Activated CD8-positive, alpha-beta T cell treated with anti-CD3 and anti-CD28 coated beads for 36 hours (primary cell): ENCODE measurements around the gene TGFBR1. TPM values are rescaled to one million over a fixed set of nuclear protein-coding genes. Genes with fewer than 3 reads are reported as not detected.

Source experiments
- ATAC-seq: fragments of 200-7000 bp; cut with Tn5 transposase; one replicate; pipeline ENCODE4 v1.10.0; 2021; ENCODE audit warnings: mild to moderate bottlenecking, moderate library complexity
- CTCF ChIA-PET: fragments of 350-600 bp; sonication (Branson Sonifier 250); formaldehyde crosslinking; loops from one replicate; lab custom pipeline; 2021; ENCODE audit warnings: antibody characterized with exemption; lab: Charles Lee
- POLR2A ChIA-PET: fragments of 350-600 bp; sonication (Branson Sonifier 250); formaldehyde crosslinking; loops from one replicate; lab custom pipeline; 2021; ENCODE audit warnings: antibody characterized with exemption; lab: Charles Lee
- DNase-seq: peaks from one replicate; pipeline ENCODE4 v3.0.0-alpha.2; 2020
- H3K27ac Mint-ChIP-seq: one replicate; pipeline ENCODE4 v1.8.0; 2021; ENCODE audit warnings: mild to moderate bottlenecking, mixed read lengths
- H3K27me3 Mint-ChIP-seq: one replicate; pipeline ENCODE4 v1.8.0; 2021; ENCODE audit warnings: mixed read lengths
- H3K36me3 Mint-ChIP-seq: one replicate; pipeline ENCODE4 v1.8.0; 2021; ENCODE audit warnings: low read depth, mixed read lengths
- H3K4me1 Mint-ChIP-seq: one replicate; pipeline ENCODE4 v1.8.0; 2021; ENCODE audit warnings: low read depth, mixed read lengths
- H3K4me3 Mint-ChIP-seq: one replicate; pipeline ENCODE4 v1.8.0; 2021; ENCODE audit warnings: mild to moderate bottlenecking, moderate library complexity, mixed read lengths
- H3K9me3 Mint-ChIP-seq: one replicate; pipeline ENCODE4 v1.8.0; 2021; ENCODE audit warnings: mixed read lengths
- intact Hi-C: fragments of 100-400 bp; cut with micrococcal nuclease; formaldehyde crosslinking; loops from one replicate; pipeline ENCODE4 v1.10.0; 2022
- total RNA-seq, 2 experiments: library from RNA; stranded (reverse); gene quantifications; one replicate each; pipeline ENCODE4 v1.2.3, GENCODE V29; 2021
- TF ChIP-seq, protein P1 (sequence below): fragments of 200-600 bp; IDR thresholded peaks from one replicate; pipeline ENCODE4 v1.8.0; 2022; ENCODE audit warnings: antibody characterized with exemption, mild to moderate bottlenecking

The TGFBR1 gene
- total RNA-seq, 2 experiments from 2014 or later = 34.3 to 36.5 TPM

DNA sequence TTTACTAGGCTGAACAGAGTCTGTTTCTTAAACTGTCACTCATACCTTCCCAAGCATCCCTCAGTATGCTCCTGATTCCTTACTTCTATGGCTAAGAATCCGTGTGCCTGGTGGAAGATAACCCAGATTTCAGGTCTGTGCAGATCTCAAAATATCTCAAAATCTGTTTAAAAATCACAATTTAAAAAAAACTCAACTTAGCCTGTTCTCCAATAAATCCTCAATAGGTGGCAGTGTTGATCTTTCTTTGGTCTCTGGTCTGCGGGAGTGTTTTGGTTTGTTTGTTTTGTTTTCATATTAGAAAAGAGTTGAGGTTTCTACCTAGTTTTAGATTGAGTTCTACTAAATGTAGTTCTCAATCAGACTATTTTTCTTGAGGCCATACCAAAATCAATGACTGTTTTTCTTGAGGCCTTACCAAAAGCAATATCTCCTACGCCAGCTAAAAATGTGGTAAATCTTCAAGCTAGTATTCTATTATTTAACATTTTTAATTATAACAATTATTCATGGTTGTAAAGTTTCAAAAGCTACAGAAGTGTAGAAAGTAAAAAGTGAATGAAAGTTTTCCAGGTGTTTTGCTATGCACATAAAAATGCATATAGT, 57.9 kb downstream of the TGFBR1 start:
- ChIA-PET POLR2A (no interaction called here), CTCF (interaction anchor here (0.6 to 4.6 kb wide), 32 partner anchors 9 to 1515 kb away, joined by 3 to 76 read pairs (median 3); partner anchors contain the start of genes ALG2 and SEC61B)
- H3K9me3 Mint-ChIP-seq = no peaks in the 10 kb centered on the region
- intact Hi-C loops = no loop called here
- peaks cover 42% of the 10 kb centered on the region for H3K4me1 Mint-ChIP-seq
- no peak overlapping the region for H3K4me3 Mint-ChIP-seq
- no peaks in the 10 kb centered on the region for H3K36me3 Mint-ChIP-seq
- ATAC-seq (peak; percentile 41), DNase-seq (peak; percentile 25)
- TF ChIP-seq, protein P1, sequence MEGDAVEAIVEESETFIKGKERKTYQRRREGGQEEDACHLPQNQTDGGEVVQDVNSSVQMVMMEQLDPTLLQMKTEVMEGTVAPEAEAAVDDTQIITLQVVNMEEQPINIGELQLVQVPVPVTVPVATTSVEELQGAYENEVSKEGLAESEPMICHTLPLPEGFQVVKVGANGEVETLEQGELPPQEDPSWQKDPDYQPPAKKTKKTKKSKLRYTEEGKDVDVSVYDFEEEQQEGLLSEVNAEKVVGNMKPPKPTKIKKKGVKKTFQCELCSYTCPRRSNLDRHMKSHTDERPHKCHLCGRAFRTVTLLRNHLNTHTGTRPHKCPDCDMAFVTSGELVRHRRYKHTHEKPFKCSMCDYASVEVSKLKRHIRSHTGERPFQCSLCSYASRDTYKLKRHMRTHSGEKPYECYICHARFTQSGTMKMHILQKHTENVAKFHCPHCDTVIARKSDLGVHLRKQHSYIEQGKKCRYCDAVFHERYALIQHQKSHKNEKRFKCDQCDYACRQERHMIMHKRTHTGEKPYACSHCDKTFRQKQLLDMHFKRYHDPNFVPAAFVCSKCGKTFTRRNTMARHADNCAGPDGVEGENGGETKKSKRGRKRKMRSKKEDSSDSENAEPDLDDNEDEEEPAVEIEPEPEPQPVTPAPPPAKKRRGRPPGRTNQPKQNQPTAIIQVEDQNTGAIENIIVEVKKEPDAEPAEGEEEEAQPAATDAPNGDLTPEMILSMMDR = peak; percentile 88
- peaks cover 1% of the 10 kb centered on the region for H3K27me3 Mint-ChIP-seq
- H3K27ac Mint-ChIP-seq = no peak overlapping the region

DNA sequence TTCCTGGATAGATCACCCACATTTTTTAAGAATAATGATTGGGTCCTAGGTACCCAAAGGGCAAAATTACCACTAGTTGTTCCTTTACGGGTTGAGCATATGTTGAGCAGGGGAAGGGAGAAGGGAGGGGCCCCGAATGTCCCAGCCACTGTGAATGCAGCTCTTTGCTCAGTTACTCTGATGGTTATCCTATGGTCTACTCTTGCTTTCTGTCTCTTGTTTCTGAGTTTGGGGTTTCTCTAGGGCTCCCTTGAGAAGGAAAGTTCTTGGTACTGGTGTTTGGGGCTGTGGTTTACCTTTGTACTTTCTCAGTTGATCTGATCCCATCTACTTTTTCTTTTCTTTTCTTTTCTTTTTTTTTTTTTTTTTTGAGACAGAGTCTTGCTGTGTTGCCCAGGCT, 61.2 kb downstream of the TGFBR1 start:
- Mint-ChIP-seq H3K9me3 (no peaks in the 10 kb centered on the region), H3K4me3 (no peak overlapping the region), H3K27me3 (no peaks in the 10 kb centered on the region), H3K27ac (peak overlapping the region; percentile 74), H3K4me1 (peaks cover 44% of the 10 kb centered on the region), H3K36me3 (no peaks in the 10 kb centered on the region)
- ChIA-PET CTCF (interaction anchor here (1.6 to 4.6 kb wide), 7 partner anchors 9 to 100 kb away, joined by 4 to 76 read pairs (median 6); no protein-coding TSS in a partner anchor), POLR2A (interaction anchor here (0.6 to 1.2 kb wide), 2 partner anchors 13 to 17 kb away, joined by 4 read pairs; no protein-coding TSS in a partner anchor)
- intact Hi-C loops = no loop called here
- DNase-seq (peak; percentile 32), ATAC-seq (peak; percentile 64)
- TF ChIP-seq, protein P1 = no peak

DNA sequence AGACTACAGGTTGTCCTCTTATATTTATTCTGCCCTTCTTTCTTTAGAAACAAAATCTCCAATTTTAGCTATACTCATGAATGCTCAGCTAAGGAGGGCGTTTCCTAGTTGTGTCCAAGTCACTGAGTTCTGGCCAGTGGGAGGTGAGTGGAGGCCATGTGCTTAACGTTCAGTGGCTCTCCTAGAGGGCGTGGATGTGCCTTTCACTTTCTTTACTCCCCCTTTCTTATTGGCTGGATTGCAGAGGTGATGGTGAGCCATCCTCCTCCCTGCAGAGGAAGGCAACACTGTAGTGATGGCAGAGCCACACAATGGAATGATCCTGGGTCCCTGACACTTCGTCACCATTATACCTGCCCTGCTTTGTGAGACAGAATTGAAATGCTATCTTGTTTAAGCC, 62.2 kb downstream of the TGFBR1 start:
- peaks cover 47% of the 10 kb centered on the region for H3K4me1 Mint-ChIP-seq
- no peaks in the 10 kb centered on the region for H3K27me3 Mint-ChIP-seq
- TF ChIP-seq, protein P1 = no peak
- peak; percentile 72 for ATAC-seq
- no peaks in the 10 kb centered on the region for H3K9me3 Mint-ChIP-seq
- H3K4me3 Mint-ChIP-seq = no peak overlapping the region
- peak; percentile 34 for DNase-seq
- CTCF ChIA-PET = interaction anchor here (1.3 to 4.6 kb wide), 7 partner anchors 10 to 169 kb away, joined by 4 to 76 read pairs (median 5); no protein-coding TSS in a partner anchor
- no peaks in the 10 kb centered on the region for H3K36me3 Mint-ChIP-seq
- intact Hi-C loops = no loop called here
- H3K27ac Mint-ChIP-seq = no peak overlapping the region
- POLR2A ChIA-PET = interaction anchor here (1.3 kb wide), 1 partner anchor 55 kb away, joined by 5 read pairs; the partner anchor contains the start of genes ALG2 and SEC61B

DNA sequence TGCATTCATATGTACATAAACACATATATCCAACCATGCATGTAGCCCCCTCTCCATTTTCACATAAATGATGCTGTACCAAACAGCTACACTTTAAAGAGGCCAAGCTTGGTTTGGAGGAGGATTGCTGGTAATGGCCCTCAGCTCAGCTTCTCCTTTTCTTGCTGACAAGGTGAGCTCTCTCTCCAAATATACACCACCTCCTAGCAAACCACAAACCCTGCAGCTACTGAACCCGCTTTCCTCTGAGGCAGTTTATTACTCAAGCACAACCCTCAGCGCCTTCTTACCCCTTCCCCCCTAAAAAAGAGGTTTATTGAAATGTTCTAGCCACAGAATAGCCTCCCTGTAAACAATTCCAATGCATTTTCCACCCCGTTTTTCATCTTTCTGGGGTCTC, 62.8 kb downstream of the TGFBR1 start:
- H3K4me1 Mint-ChIP-seq = peaks cover 44% of the 10 kb centered on the region
- H3K36me3 Mint-ChIP-seq = no peaks in the 10 kb centered on the region
- peak; percentile 26 for DNase-seq
- no peak overlapping the region for H3K27ac Mint-ChIP-seq
- no peaks in the 10 kb centered on the region for H3K27me3 Mint-ChIP-seq
- H3K4me3 Mint-ChIP-seq = no peak overlapping the region
- TF ChIP-seq, protein P1 = no peak
- no peaks in the 10 kb centered on the region for H3K9me3 Mint-ChIP-seq
- no peak for ATAC-seq
- POLR2A ChIA-PET = interaction anchor here (1.2 to 1.3 kb wide), 2 partner anchors 17 to 54 kb away, joined by 3 to 5 read pairs; partner anchors contain the start of genes ALG2 and SEC61B
- CTCF ChIA-PET = interaction anchor here (0.9 to 1.8 kb wide), 8 partner anchors 9 to 169 kb away, joined by 3 to 6 read pairs (median 4); no protein-coding TSS in a partner anchor
- intact Hi-C loops = no loop called here

DNA sequence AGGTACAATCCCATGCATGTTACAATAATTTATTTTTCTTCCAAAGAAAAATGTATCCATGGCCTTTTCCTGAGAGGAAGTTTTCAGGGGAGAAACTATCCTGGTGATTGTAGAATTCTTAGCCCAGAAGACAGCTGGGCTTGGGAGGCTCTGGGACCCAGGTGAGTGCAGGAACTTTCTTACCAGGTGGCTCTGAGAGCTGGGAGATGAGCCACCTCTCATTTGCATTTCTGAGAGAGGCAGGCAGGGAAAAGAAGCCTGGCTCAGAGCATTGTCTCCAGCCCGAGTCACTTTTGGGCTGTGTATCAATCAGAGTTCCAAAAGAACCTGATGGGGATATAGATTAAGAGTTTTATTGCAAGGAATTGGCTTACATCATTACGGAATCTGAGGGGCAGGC, 64.2 kb downstream of the TGFBR1 start:
- H3K4me3 Mint-ChIP-seq = no peak overlapping the region
- DNase-seq (no peak), ATAC-seq (no peak)
- H3K4me1 Mint-ChIP-seq = peaks cover 49% of the 10 kb centered on the region
- H3K36me3 Mint-ChIP-seq = no peaks in the 10 kb centered on the region
- CTCF ChIA-PET = no interaction called here
- no peaks in the 10 kb centered on the region for H3K27me3 Mint-ChIP-seq
- TF ChIP-seq, protein P1 = no peak
- POLR2A ChIA-PET = no interaction called here
- no peak overlapping the region for H3K27ac Mint-ChIP-seq
- no peaks in the 10 kb centered on the region for H3K9me3 Mint-ChIP-seq
- intact Hi-C loops = no loop called here
